Transverse colon (tissue), 3 donors: Measurements from ENCODE around the gene SLC7A14.

ENCODE experiments used
- CTCF ChIP-seq, 5 experiments: fragments of 200-600 bp in 3 of 5; fragments of 450-650 bp in 2 of 5; sonication (generic) in 3 of 5; IDR thresholded peaks; 1 replicate in 2 of 5; 2 replicates in 3 of 5; pipeline ENCODE4 v1.5.1; 2016 to 2017; ENCODE audit warnings: antibody characterized with exemption in 5 of 5, inconsistent platforms in 3 of 5, mild to moderate bottlenecking in 2 of 5, moderate library complexity in 1 of 5
- EP300 ChIP-seq: sonication (generic); formaldehyde crosslinking; IDR thresholded peaks from one replicate; pipeline ENCODE4 v1.6.1; 2017; ENCODE audit warnings: antibody characterized with exemption, low read depth
- POLR2A ChIP-seq: fragments of 450-650 bp; IDR thresholded peaks from one replicate; pipeline ENCODE4 v1.6.1; 2016; ENCODE audit warnings: antibody characterized with exemption, mild to moderate bottlenecking, moderate library complexity

- TF ChIP-seq CTCF (IDR thresholded peaks at IDR 0.05) (no peak), EP300 (no peak), POLR2A (no peak)
Measured at GRCh38 chr3:170579646-170580045, 6.2 kb downstream of the SLC7A14 start.
